Stomach (tissue), 9 donors: ENCODE results near the gene EPHB1. TPM values are rescaled to one million over a fixed set of nuclear protein-coding genes. Genes with fewer than 3 reads are reported as not detected.
A peak's percentile ranks its signal among the peaks of the same experiment; 100 is the strongest.

Experiments
- DNase-seq, 2 donors: peaks; one replicate each; pipeline versions ENCODE4 v3.0.0 to v3.0.0-alpha.2; 2013 to 2019
- H3K27ac ChIP-seq, 5 donors: fragments of 200-600 bp in 4 of 5; sonication (generic) in 4 of 5; one replicate each; pipeline ENCODE4 v1.5.1; 2013 to 2019; ENCODE audit warnings: mild to moderate bottlenecking in 1 of 5, moderate library complexity in 1 of 5
- H3K27me3 ChIP-seq, 3 donors: fragments of 200-600 bp; sonication (generic); one replicate each; pipeline ENCODE4 v1.5.1; 2017 to 2019; ENCODE audit warnings: mixed run types in 1 of 3
- H3K36me3 ChIP-seq, 4 donors: fragments of 200-600 bp; sonication (generic); 1 replicate in 3 of 4; 2 replicates in 1 of 4; pipeline ENCODE4 v1.5.1; 2016 to 2019
- H3K4me1 ChIP-seq, 4 donors: fragments of 200-600 bp; sonication (generic); one replicate each; pipeline ENCODE4 v1.5.1; 2016 to 2019
- H3K4me3 ChIP-seq, 4 donors: fragments of 200-600 bp; sonication (generic) in 3 of 4; one replicate each; pipeline ENCODE4 v1.5.1; 2016 to 2019; ENCODE audit warnings: mild to moderate bottlenecking in 1 of 4
- H3K9me3 ChIP-seq, 4 donors: fragments of 200-600 bp; sonication (generic); one replicate each; pipeline ENCODE4 v1.5.1; 2016 to 2019
- CTCF ChIP-seq, 7 experiments: fragments of 450-650 bp in 4 of 7; fragments of 200-600 bp in 3 of 7; sonication (generic) in 3 of 7; IDR thresholded peaks; one replicate each; pipeline ENCODE4 v1.5.1; 2016 to 2019; ENCODE audit warnings: antibody characterized with exemption in 7 of 7, control low read depth in 2 of 7, mild to moderate bottlenecking in 1 of 7
- EP300 ChIP-seq: sonication (generic); formaldehyde crosslinking; IDR thresholded peaks from one replicate; pipeline ENCODE4 v1.6.1; 2017; ENCODE audit warnings: antibody characterized with exemption
- POLR2A ChIP-seq, 4 donors: fragments of 450-650 bp; IDR thresholded peaks; one replicate each; pipeline ENCODE4 v1.6.1; 2016; ENCODE audit warnings: antibody characterized with exemption in 4 of 4, control low read depth in 2 of 4, mild to moderate bottlenecking in 1 of 4, moderate library complexity in 1 of 4
- POLR2AphosphoS5 ChIP-seq, 3 donors: sonication (generic); formaldehyde crosslinking; IDR thresholded peaks; one replicate each; pipeline ENCODE4 v1.6.1; 2016; ENCODE audit warnings: antibody characterized with exemption in 3 of 3
- WGBS, 5 donors: extraction: QIAGEN DNeasy Blood & Tissue Kit in 3 of 5; methylation state at CpG; one replicate each; pipeline versions ENCODE4 v1.1.5 to v1.1.7; 2013 to 2018; 5-methylcytosine and 5-hydroxymethylcytosine counted together
- intact Hi-C: fragments of 100-400 bp; cut with DNase I; formaldehyde crosslinking; loops from one replicate; pipeline ENCODE4 v1.15.1; 2023; ENCODE audit warnings: low total_unique reads
- polyA plus RNA-seq, 3 donors: library from polyadenylated mRNA; stranded (reverse); fragments of 200-250 nt; gene quantifications; one replicate each; pipeline ENCODE4 v1.2.3, GENCODE V29; 2013
- total RNA-seq, 5 donors: library from RNA; depleted of rRNA; stranded (reverse); fragments of >200 nt; gene quantifications; one replicate each; pipeline versions ENCODE4 v1.1.0 to v1.2.3, GENCODE V29; 2014 to 2016
- donor health status: healthy with polysubstance abuse.
- donor health status: Bipolar disorder and iron deficiency.
- donor health status: healthy.

Gene EPHB1
- total and polyA plus RNA-seq, 8 donors: 0.13 to 2.3 (median 1.0) TPM; not detected in 4

- Histone ChIP-seq H3K27me3 (no peaks in the 10 kb centered on the region), H3K4me3 (no peak overlapping the region), H3K4me1 (peaks cover 0 to 10% (median 4%) of the 10 kb centered on the region in 4 donors), H3K36me3 (no peaks in the 10 kb centered on the region), H3K9me3 (no peaks in the 10 kb centered on the region), H3K27ac (no peak overlapping the region)
- DNase-seq: peak in 1 of 2 donors; percentile 33
- WGBS, 5 donors: 22 to 74% (median 58%) methylated on average over 2 of the region's 2 CpGs
- intact Hi-C loops: no loop called here
- TF ChIP-seq POLR2AphosphoS5 (IDR thresholded peaks at IDR 0.05): no peak
- no peak for TF ChIP-seq CTCF (IDR thresholded peaks at IDR 0.05)
- TF ChIP-seq EP300: no peak
- TF ChIP-seq POLR2A (IDR thresholded peaks at IDR 0.05): no peak
Measured at GRCh38 chr3:134769287-134769868, 25.7 kb upstream of the EPHB1 start.

- Histone ChIP-seq H3K4me3 (no peak overlapping the region), H3K36me3 (no peaks in the 10 kb centered on the region), H3K4me1 (peaks cover 0 to 10% (median 4%) of the 10 kb centered on the region in 4 donors), H3K27me3 (no peaks in the 10 kb centered on the region), H3K27ac (no peak overlapping the region), H3K9me3 (no peaks in the 10 kb centered on the region)
- no peak for DNase-seq
- 62 to 86% (median 80%) methylated on average over 3 of the region's 3 CpGs for WGBS, 5 donors
- intact Hi-C loops: no loop called here
- TF ChIP-seq CTCF (IDR thresholded peaks at IDR 0.05) (no peak), EP300 (no peak), POLR2AphosphoS5 (IDR thresholded peaks at IDR 0.05) (no peak), POLR2A (IDR thresholded peaks at IDR 0.05) (no peak)
Measured at GRCh38 chr3:134772011-134772410, 23.0 kb upstream of the EPHB1 start.

DNA sequence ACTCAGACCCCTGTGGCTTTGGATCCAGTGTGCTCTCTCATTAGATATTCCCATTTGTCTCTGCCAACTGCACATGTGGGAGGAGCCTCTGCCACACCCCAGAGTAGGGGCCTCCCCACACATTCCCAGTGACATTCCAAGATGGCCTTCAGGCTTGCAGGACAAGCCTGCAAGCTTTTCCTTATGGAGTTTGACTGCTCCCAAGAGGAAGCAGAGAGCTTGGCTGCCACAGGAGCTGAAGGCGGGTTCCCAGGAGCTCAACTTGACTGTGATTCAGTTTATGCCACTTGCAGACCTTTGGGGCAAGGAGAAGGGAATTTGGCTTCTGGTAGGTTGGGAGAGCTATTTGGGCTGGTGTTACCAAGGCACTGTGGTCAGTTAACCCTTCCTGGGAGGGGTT is 22.5 kb upstream of the EPHB1 start:
- Histone ChIP-seq H3K9me3 (no peaks in the 10 kb centered on the region), H3K27ac (no peak overlapping the region), H3K36me3 (no peaks in the 10 kb centered on the region), H3K27me3 (no peaks in the 10 kb centered on the region), H3K4me3 (no peak overlapping the region), H3K4me1 (peaks cover 0 to 10% (median 4%) of the 10 kb centered on the region in 4 donors)
- TF ChIP-seq EP300 (no peak), POLR2AphosphoS5 (IDR thresholded peaks at IDR 0.05) (no peak), POLR2A (IDR thresholded peaks at IDR 0.05) (no peak), CTCF (IDR thresholded peaks at IDR 0.05) (no peak)
- no peak for DNase-seq
- 90 to 100% (median 93%) methylated on average over 1 of the region's 1 CpG for WGBS, 5 donors
- intact Hi-C loops: no loop called here

DNA sequence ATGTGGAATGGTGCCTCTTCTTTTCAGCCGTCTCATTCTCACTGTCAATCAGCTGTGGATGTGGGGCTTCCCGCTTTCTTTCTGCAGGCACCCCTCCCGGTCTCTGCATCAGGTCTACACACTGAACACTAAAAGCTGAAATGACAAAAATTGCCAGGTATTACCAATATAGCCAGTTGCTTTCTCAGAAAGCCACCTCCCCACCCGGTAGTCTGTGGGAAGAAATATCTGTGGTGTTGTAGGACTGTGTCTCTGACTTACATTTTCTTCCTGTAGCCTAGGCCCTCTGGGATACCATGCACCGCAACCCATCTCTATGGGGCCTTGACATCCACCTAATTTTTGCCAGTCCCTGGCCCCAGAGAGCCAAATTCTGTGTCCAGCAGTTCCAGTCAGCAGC is 19.2 kb upstream of the EPHB1 start:
- H3K9me3 ChIP-seq: no peaks in the 10 kb centered on the region
- intact Hi-C loops: no loop called here
- 89 to 94% (median 92%) methylated on average over 5 of the region's 5 CpGs for WGBS, 5 donors
- TF ChIP-seq POLR2AphosphoS5 (IDR thresholded peaks at IDR 0.05): no peak
- no peak for TF ChIP-seq POLR2A (IDR thresholded peaks at IDR 0.05)
- TF ChIP-seq EP300: no peak
- no peak for TF ChIP-seq CTCF (IDR thresholded peaks at IDR 0.05)
- H3K36me3 ChIP-seq: no peaks in the 10 kb centered on the region
- H3K27ac ChIP-seq: no peak overlapping the region
- no peaks in the 10 kb centered on the region for H3K4me1 ChIP-seq
- no peak for DNase-seq
- H3K4me3 ChIP-seq: no peak overlapping the region
- no peaks in the 10 kb centered on the region for H3K27me3 ChIP-seq
